Lower lobe of right lung (tissue), 2 donors: ENCODE data around the gene GPC3. TPM values are rescaled to one million over a fixed set of nuclear protein-coding genes. Genes with fewer than 3 reads are reported as not detected.

ENCODE experiments used
- ATAC-seq, 2 donors: fragments of 200-7000 bp; cut with Tn5 transposase; one replicate each; pipeline ENCODE4 v1.9.1; 2020 to 2022; ENCODE audit warnings: mild to moderate bottlenecking in 2 of 2, moderate library complexity in 2 of 2
- DNase-seq: peaks from one replicate; pipeline ENCODE4 v3.0.0-alpha.2; 2020
- H3K27ac ChIP-seq: fragments of 200-600 bp; one replicate; pipeline ENCODE4 v1.8.0; 2022
- H3K27me3 ChIP-seq: fragments of 200-600 bp; one replicate; pipeline ENCODE4 v1.8.0; 2022; ENCODE audit warnings: low read depth
- H3K36me3 ChIP-seq: fragments of 200-600 bp; one replicate; pipeline ENCODE4 v1.8.0; 2022; ENCODE audit warnings: mild to moderate bottlenecking
- H3K4me1 ChIP-seq: fragments of 200-600 bp; one replicate; pipeline ENCODE4 v1.8.0; 2022
- H3K4me3 ChIP-seq: fragments of 200-600 bp; one replicate; pipeline ENCODE4 v1.8.0; 2022; ENCODE audit warnings: mild to moderate bottlenecking
- H3K9me3 ChIP-seq: fragments of 200-600 bp; one replicate; pipeline ENCODE4 v1.8.0; 2022
- CTCF ChIP-seq: fragments of 200-600 bp; IDR thresholded peaks from one replicate; pipeline ENCODE4 v1.8.0; 2022; ENCODE audit warnings: antibody characterized with exemption, mild to moderate bottlenecking
- intact Hi-C: fragments of 100-400 bp; cut with DNase I; formaldehyde crosslinking; loops from one replicate; pipeline ENCODE4 v1.11.0; 2022
- total RNA-seq: library from RNA; stranded (reverse); fragmentation: NEBNext Ultra II Directional; extraction: Animal tissue kit (Norgen Biotek cat#: 25700); gene quantifications from one replicate; pipeline ENCODE4 v1.2.1, GENCODE V29; 2021
- donor health status: DM: no; HTN: yes; CAD: no; lungs with severe emphysema.

GPC3 gene
- total RNA-seq, 1 donor from 2014 or later = 50.2 TPM

GRCh38 chrX:133953785-133954355 lies 31.5 kb downstream of the GPC3 start:
- H3K36me3 ChIP-seq = no peaks in the 10 kb centered on the region
- intact Hi-C loops = no loop called here
- H3K27me3 ChIP-seq = no peaks in the 10 kb centered on the region
- ATAC-seq (no peak), DNase-seq (no peak)
- H3K4me1 ChIP-seq = no peaks in the 10 kb centered on the region
- H3K9me3 ChIP-seq = no peaks in the 10 kb centered on the region
- no peak overlapping the region for H3K27ac ChIP-seq
- no peak for TF ChIP-seq CTCF
- no peak overlapping the region for H3K4me3 ChIP-seq

- Histone ChIP-seq H3K27me3 (no peaks in the 10 kb centered on the region), H3K27ac (no peak overlapping the region), H3K4me1 (no peaks in the 10 kb centered on the region), H3K36me3 (no peaks in the 10 kb centered on the region), H3K9me3 (no peaks in the 10 kb centered on the region), H3K4me3 (no peak overlapping the region)
- DNase-seq = no peak
- intact Hi-C loops = no loop called here
- ATAC-seq = no peak
- TF ChIP-seq CTCF = no peak
Observed at GRCh38 chrX:133953078-133953477, 32.3 kb downstream of the GPC3 start.

- no peaks in the 10 kb centered on the region for H3K9me3 ChIP-seq
- no peak for TF ChIP-seq CTCF
- no peaks in the 10 kb centered on the region for H3K36me3 ChIP-seq
- no peak for DNase-seq
- H3K4me3 ChIP-seq = no peak overlapping the region
- intact Hi-C loops = no loop called here
- ATAC-seq = no peak
- H3K4me1 ChIP-seq = no peaks in the 10 kb centered on the region
- H3K27me3 ChIP-seq = no peaks in the 10 kb centered on the region
- no peak overlapping the region for H3K27ac ChIP-seq
Observed at GRCh38 chrX:133951098-133951497, 34.3 kb downstream of the GPC3 start.

- H3K4me3 ChIP-seq = no peak overlapping the region
- no peaks in the 10 kb centered on the region for H3K9me3 ChIP-seq
- DNase-seq (no peak), ATAC-seq (no peak)
- intact Hi-C loops = no loop called here
- no peaks in the 10 kb centered on the region for H3K36me3 ChIP-seq
- TF ChIP-seq CTCF = no peak
- H3K27me3 ChIP-seq = no peaks in the 10 kb centered on the region
- no peak overlapping the region for H3K27ac ChIP-seq
- no peaks in the 10 kb centered on the region for H3K4me1 ChIP-seq
Observed at GRCh38 chrX:133950214-133950613, 35.2 kb downstream of the GPC3 start.

- Histone ChIP-seq H3K36me3 (no peaks in the 10 kb centered on the region), H3K4me1 (no peaks in the 10 kb centered on the region), H3K4me3 (no peak overlapping the region), H3K9me3 (no peaks in the 10 kb centered on the region), H3K27ac (no peak overlapping the region), H3K27me3 (no peaks in the 10 kb centered on the region)
- no peak for ATAC-seq
- intact Hi-C loops = no loop called here
- no peak for TF ChIP-seq CTCF
- DNase-seq = no peak
Observed at GRCh38 chrX:133948895-133949294, 36.5 kb downstream of the GPC3 start.

- Histone ChIP-seq H3K36me3 (no peaks in the 10 kb centered on the region), H3K9me3 (no peaks in the 10 kb centered on the region), H3K4me1 (no peaks in the 10 kb centered on the region), H3K4me3 (no peak overlapping the region), H3K27me3 (no peaks in the 10 kb centered on the region), H3K27ac (no peak overlapping the region)
- intact Hi-C loops = no loop called here
- ATAC-seq (no peak), DNase-seq (no peak)
- TF ChIP-seq CTCF = no peak
Observed at GRCh38 chrX:133947996-133948395, 37.4 kb downstream of the GPC3 start.
